Ammon's horn (tissue), 1 donor: ENCODE measurements around the gene RAB6B.

Experiments used
- DNase-seq: peaks from one replicate; pipeline ENCODE4 v3.0.0-alpha.2; 2016; ENCODE audit warnings: low spot score

The RAB6B gene

GRCh38 chr3:133894353-133895207 lies 1.1 kb downstream of the RAB6B start:
- DNase-seq, result no peak

GRCh38 chr3:133893683-133894352 lies 1.9 kb downstream of the RAB6B start:
- DNase-seq, result no peak

- DNase-seq, result no peak
These were observed 3.0 kb downstream of the RAB6B start for GRCh38 chr3:133892541-133893231.

GRCh38 chr3:133891662-133892378 lies 3.9 kb downstream of the RAB6B start:
- DNase-seq, result no peak

GRCh38 chr3:133890972-133891644 lies 4.6 kb downstream of the RAB6B start:
- DNase-seq, result no peak

- DNase-seq, result no peak
These were observed 5.6 kb downstream of the RAB6B start for GRCh38 chr3:133890037-133890436.

GRCh38 chr3:133888726-133889340 lies 6.8 kb downstream of the RAB6B start:
- no peak for DNase-seq

- DNase-seq, result no peak
These were observed 7.6 kb downstream of the RAB6B start for GRCh38 chr3:133887803-133888703.

GRCh38 chr3:133887074-133887802 lies 8.4 kb downstream of the RAB6B start:
- no peak for DNase-seq

GRCh38 chr3:133886031-133886722 lies 9.5 kb downstream of the RAB6B start:
- no peak for DNase-seq

- DNase-seq, result no peak
These were observed 10.6 kb downstream of the RAB6B start for GRCh38 chr3:133884887-133885711.

GRCh38 chr3:133884054-133884886 lies 11.4 kb downstream of the RAB6B start:
- no peak for DNase-seq

GRCh38 chr3:133883641-133884040 lies 12.0 kb downstream of the RAB6B start:
- DNase-seq, result no peak

GRCh38 chr3:133882986-133883586 lies 12.6 kb downstream of the RAB6B start:
- DNase-seq, result no peak

- no peak for DNase-seq
These were observed 13.5 kb downstream of the RAB6B start for GRCh38 chr3:133881939-133882825.
